T1000 (cell line): ENCODE results near the gene MRGPRX3.
"Not testable (repeated sequence)": the region's sequence is repeated elsewhere in the genome, so short reads cannot be mapped to it uniquely, and the experiment has no call there.

ENCODE experiments used
- DNase-seq: peaks from one replicate; lab custom pipeline; 2025; ENCODE audit warnings: mixed read lengths; lab: John Stamatoyannopoulos, UW

The MRGPRX3 gene

GRCh38 chr11:18132341-18132740 lies at the start of gene MRGPRX3:
Gene MRGPRX3 (plus strand): TSS chr11:18132571. CDS start chr11:18137203, 4,632 bp downstream.
- DNase-seq: no peak

- DNase-seq: no peak
These were observed 44.0 kb upstream of the MRGPRX3 start for GRCh38 chr11:18088366-18088765.

GRCh38 chr11:18088966-18089365 lies 43.4 kb upstream of the MRGPRX3 start:
- no peak for DNase-seq

GRCh38 chr11:18091731-18092130 lies 40.6 kb upstream of the MRGPRX3 start:
- DNase-seq: no peak

- no peak for DNase-seq
These were observed 38.4 kb upstream of the MRGPRX3 start for GRCh38 chr11:18093959-18094358.

- DNase-seq: no peak
These were observed 31.3 kb upstream of the MRGPRX3 start for GRCh38 chr11:18100926-18101656.

GRCh38 chr11:18105086-18105801 lies 27.1 kb upstream of the MRGPRX3 start:
- no peak for DNase-seq

GRCh38 chr11:18105802-18106574 lies 26.4 kb upstream of the MRGPRX3 start, which contains the start of gene SAAL1:
Gene SAAL1 (minus strand): TSS chr11:18106082. CDS start chr11:18106041, 41 bp downstream.
- DNase-seq: peak; percentile 60

GRCh38 chr11:18106688-18107087 lies 25.7 kb upstream of the MRGPRX3 start:
- DNase-seq: no peak

GRCh38 chr11:18108254-18108653 lies 24.1 kb upstream of the MRGPRX3 start:
- DNase-seq: no peak

GRCh38 chr11:18111005-18111404 lies 21.4 kb upstream of the MRGPRX3 start:
- DNase-seq: no peak

- peak; percentile 20 for DNase-seq
These were observed 16.8 kb upstream of the MRGPRX3 start for GRCh38 chr11:18115360-18116127.

- not testable (repeated sequence) for DNase-seq
These were observed 11.0 kb upstream of the MRGPRX3 start for GRCh38 chr11:18121331-18121828.

- DNase-seq: not testable (repeated sequence)
These were observed 1.3 kb upstream of the MRGPRX3 start for GRCh38 chr11:18131115-18131514.

GRCh38 chr11:18135308-18135707 lies 2.9 kb downstream of the MRGPRX3 start:
- no peak for DNase-seq

- no peak for DNase-seq
These were observed 4.9 kb downstream of the MRGPRX3 start for GRCh38 chr11:18137186-18137800.

- no peak for DNase-seq
These were observed 7.8 kb downstream of the MRGPRX3 start for GRCh38 chr11:18140145-18140544.

- no peak for DNase-seq
These were observed 11.9 kb downstream of the MRGPRX3 start for GRCh38 chr11:18144243-18144642.

GRCh38 chr11:18145025-18145424 lies 12.7 kb downstream of the MRGPRX3 start:
- DNase-seq: no peak

GRCh38 chr11:18145837-18146236 lies 13.5 kb downstream of the MRGPRX3 start:
- no peak for DNase-seq

- no peak for DNase-seq
These were observed 19.2 kb downstream of the MRGPRX3 start for GRCh38 chr11:18151581-18151980.
